GM19099 (cell line): Measurements from ENCODE around the gene ZNF610.

Source experiments
- POLR2A ChIP-seq: IDR thresholded peaks from 3 replicates; pipeline ENCODE4 v1.6.1; 2011; ENCODE audit warnings: low read depth; ENCODE audit not compliant: insufficient read length; ENCODE audit errors: extremely low read depth

Gene ZNF610

DNA sequence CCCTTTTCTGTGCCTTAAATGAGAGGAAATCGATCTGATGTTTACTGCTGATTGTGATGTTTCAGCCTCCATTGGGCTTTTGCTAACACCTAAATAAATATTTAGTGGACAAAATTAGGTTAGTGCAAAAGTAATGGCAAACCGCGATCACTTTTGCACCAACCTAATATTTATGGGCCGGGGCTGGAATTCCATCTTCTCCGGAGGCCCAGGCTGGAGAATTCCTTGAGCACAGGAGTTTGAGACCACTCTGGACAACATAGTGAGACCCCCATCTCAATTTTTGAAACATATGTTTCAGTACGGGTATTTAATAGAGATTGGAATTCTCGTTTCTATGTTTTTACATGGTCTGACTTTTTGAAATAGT is 34.3 kb downstream of the ZNF610 start:
- TF ChIP-seq POLR2A: no peak

GRCh38 chr19:52391135-52391534 is 55.1 kb downstream of the ZNF610 start:
- TF ChIP-seq POLR2A: no peak

DNA sequence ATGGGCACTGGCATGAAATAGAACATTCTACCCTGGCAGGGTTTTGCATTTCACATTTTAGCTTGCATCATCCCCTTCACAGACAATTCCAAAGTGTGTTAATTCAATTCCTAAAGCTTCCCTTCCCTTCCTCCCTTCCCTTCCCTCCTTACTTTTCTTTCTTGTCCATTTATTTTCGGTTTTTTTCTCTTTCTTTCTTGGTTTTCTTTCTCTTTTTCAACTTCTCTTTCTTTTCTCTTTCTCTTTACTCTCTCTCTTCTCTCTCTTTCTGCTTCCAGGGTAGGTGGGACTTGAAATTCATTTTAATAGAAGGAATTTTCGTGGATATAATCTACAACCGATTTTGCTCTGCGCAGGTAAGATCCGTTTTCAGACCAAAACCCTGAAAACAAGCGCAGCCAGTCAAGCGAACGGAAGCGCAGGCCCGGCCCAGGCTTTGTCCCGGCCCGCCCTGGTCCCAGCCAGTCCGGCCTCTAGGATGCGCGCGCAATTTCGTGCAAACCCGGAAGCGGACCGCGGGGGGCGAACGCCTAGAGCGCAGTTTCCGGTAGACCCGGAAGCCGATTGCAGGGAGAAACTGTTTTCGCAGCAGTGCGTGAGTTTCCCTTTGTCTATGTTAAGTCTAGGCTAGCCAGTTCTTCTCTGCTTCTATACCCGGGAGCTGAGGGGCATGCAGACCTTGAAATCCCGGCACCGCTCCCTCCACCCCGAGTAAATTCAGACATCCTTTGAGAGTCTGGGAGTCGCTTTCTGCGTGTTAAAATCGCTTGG is 61.5 kb downstream of the ZNF610 start, which contains the start of gene ZNF528:
Gene ZNF528 (plus strand): TSS at position 540 of the 771 bp plus-strand sequence. CDS start 4,165 bp downstream, outside the sequence.
- peak; percentile 64 for TF ChIP-seq POLR2A

- TF ChIP-seq POLR2A: no peak
These were observed 62.0 kb downstream of the ZNF610 start for GRCh38 chr19:52398081-52398441.

DNA sequence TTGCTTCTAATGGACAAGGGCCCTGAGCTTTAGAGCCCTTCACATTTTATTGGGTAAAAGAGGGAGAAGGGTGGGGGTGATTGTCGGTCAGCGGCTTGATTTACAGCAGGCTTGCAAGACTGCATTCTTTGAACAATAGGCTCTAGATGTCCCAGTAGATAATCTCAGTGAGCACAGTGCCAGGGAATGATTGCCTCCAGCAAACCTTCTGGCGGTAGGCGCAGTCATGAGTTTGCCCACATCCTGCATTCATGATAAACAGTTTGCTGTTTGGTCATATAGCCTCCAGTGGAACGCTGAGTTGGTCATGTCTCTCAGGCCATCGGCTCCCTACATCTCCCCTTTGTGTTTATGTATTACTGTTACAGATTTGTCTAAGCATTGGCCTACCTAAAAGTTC is 74.2 kb downstream of the ZNF610 start:
- no peak for TF ChIP-seq POLR2A

DNA sequence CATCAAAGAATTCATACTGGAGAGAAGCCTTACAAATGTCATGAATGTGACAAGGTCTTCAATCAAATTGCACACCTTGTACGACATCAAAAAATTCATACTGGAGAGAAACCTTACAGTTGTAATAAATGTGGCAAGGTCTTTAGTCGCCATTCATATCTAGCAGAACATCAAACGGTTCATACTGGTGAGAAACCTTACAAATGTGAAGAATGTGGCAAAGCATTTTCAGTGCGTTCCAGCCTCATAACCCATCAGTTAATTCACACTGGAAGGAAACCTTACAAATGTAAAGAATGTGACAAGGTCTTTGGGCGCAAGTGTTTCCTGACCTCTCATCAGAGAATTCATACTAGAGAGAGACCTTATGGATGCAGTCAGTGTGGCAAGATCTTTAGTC is 79.7 kb downstream of the ZNF610 start:
- no peak for TF ChIP-seq POLR2A
